Activated CD8-positive, alpha-beta memory T cell treated with anti-CD3 and anti-CD28 coated beads, Interleukin-2, amount 50 U/mL, for 1 hour (primary cell): Measurements from ENCODE around the gene ZDHHC17.

Experiments
- DNase-seq: peaks from one replicate; pipeline ENCODE4 v3.0.0-alpha.2; 2020; ENCODE audit errors: extremely low read depth

Gene ZDHHC17

GRCh38 chr12:76813972-76814371 lies 50.1 kb downstream of the ZDHHC17 start:
- no peak for DNase-seq

- DNase-seq, result no peak
These were observed 57.1 kb downstream of the ZDHHC17 start for GRCh38 chr12:76820888-76821482.

- no peak for DNase-seq
These were observed 66.5 kb downstream of the ZDHHC17 start for GRCh38 chr12:76830436-76830835.

- DNase-seq, result no peak
These were observed 72.7 kb downstream of the ZDHHC17 start for GRCh38 chr12:76836633-76837032.

GRCh38 chr12:76847260-76847659 lies 83.3 kb downstream of the ZDHHC17 start:
- DNase-seq, result no peak

- DNase-seq, result no peak
These were observed 84.2 kb downstream of the ZDHHC17 start for GRCh38 chr12:76848132-76848531.

GRCh38 chr12:76852106-76852505 lies 88.2 kb downstream of the ZDHHC17 start:
- DNase-seq, result no peak

- no peak for DNase-seq
These were observed 91.4 kb downstream of the ZDHHC17 start for GRCh38 chr12:76855271-76855670.

GRCh38 chr12:76856018-76856644 lies 92.2 kb downstream of the ZDHHC17 start:
- DNase-seq, result no peak

GRCh38 chr12:76859611-76860010 lies 95.7 kb downstream of the ZDHHC17 start:
- DNase-seq, result no peak

- no peak for DNase-seq
These were observed 96.3 kb downstream of the ZDHHC17 start for GRCh38 chr12:76860256-76860655.

- no peak for DNase-seq
These were observed 99.2 kb downstream of the ZDHHC17 start for GRCh38 chr12:76863005-76863670.

GRCh38 chr12:76863837-76864236 lies 99.9 kb downstream of the ZDHHC17 start:
- DNase-seq, result no peak

- DNase-seq, result no peak
These were observed 101.0 kb downstream of the ZDHHC17 start for GRCh38 chr12:76864791-76865400.

- no peak for DNase-seq
These were observed 102.2 kb downstream of the ZDHHC17 start for GRCh38 chr12:76866151-76866567.

- no peak for DNase-seq
These were observed 102.8 kb downstream of the ZDHHC17 start for GRCh38 chr12:76866726-76867125.

GRCh38 chr12:76871082-76871481 lies 107.2 kb downstream of the ZDHHC17 start:
- DNase-seq, result no peak

- no peak for DNase-seq
These were observed 107.8 kb downstream of the ZDHHC17 start for GRCh38 chr12:76871742-76872141.

- DNase-seq, result no peak
These were observed 108.5 kb downstream of the ZDHHC17 start for GRCh38 chr12:76872415-76872814.

GRCh38 chr12:76874027-76874426 lies 110.1 kb downstream of the ZDHHC17 start:
- DNase-seq, result no peak

GRCh38 chr12:76874491-76875190 lies 110.7 kb downstream of the ZDHHC17 start:
- DNase-seq, result no peak

- DNase-seq, result no peak
These were observed 112.8 kb downstream of the ZDHHC17 start for GRCh38 chr12:76876696-76877229.
